CD14-positive monocyte (primary cell): ENCODE data around the gene ADH1C. TPM values are rescaled to one million over a fixed set of nuclear protein-coding genes. Genes with fewer than 3 reads are reported as not detected.

Experiments
- DNase-seq, 3 donors: peaks; one replicate each; pipeline ENCODE4 v3.0.0-alpha.2; 2011 to 2022
- H2AFZ ChIP-seq: 2 replicates; pipeline ENCODE4 v1.6.0; 2012; ENCODE audit warnings: mild to moderate bottlenecking, low read depth, low read length, inconsistent platforms; ENCODE audit not compliant: insufficient read depth, poor library complexity, severe bottlenecking
- H3K27ac ChIP-seq, 2 donors: 1 replicate in 1 of 2; 2 replicates in 1 of 2; pipeline ENCODE4 v1.5.1; 2012 to 2013; ENCODE audit warnings: low read length in 2 of 2, control low read depth in 1 of 2, inconsistent platforms in 1 of 2, low read depth in 1 of 2, mild to moderate bottlenecking in 1 of 2
- H3K27me3 ChIP-seq, 2 donors: one replicate each; pipeline versions ENCODE4 v1.6.0 to v1.6.1; 2011 to 2013; ENCODE audit warnings: low read length in 2 of 2; ENCODE audit not compliant: control insufficient read depth in 2 of 2, insufficient read depth in 2 of 2
- H3K36me3 ChIP-seq, 2 donors: replicated peaks in 1 of 2; 1 replicate in 1 of 2; 2 replicates in 1 of 2; pipeline versions ENCODE4 v1.5.1 to v1.6.1; 2012 to 2013; ENCODE audit warnings: low read length in 2 of 2, control low read depth in 1 of 2, inconsistent platforms in 1 of 2, mild to moderate bottlenecking in 1 of 2; ENCODE audit not compliant: insufficient read depth in 2 of 2, control insufficient read depth in 1 of 2
- H3K4me1 ChIP-seq, 2 donors: 1 replicate in 1 of 2; 2 replicates in 1 of 2; pipeline versions ENCODE4 v1.5.1 to v1.6.1; 2012 to 2013; ENCODE audit warnings: low read length in 2 of 2, control low read depth in 1 of 2, inconsistent platforms in 1 of 2, mild to moderate bottlenecking in 1 of 2, moderate library complexity in 1 of 2; ENCODE audit not compliant: insufficient read depth in 2 of 2, control insufficient read depth in 1 of 2
- H3K4me2 ChIP-seq: replicated peaks from 2 replicates; pipeline ENCODE3; 2012; ENCODE audit warnings: low read length, moderate library complexity, mild to moderate bottlenecking; ENCODE audit not compliant: poor library complexity, severe bottlenecking; ENCODE audit errors: extremely low read depth
- H3K4me3 ChIP-seq, 3 experiments: fragments of 200-600 bp in 1 of 3; sonication (generic) in 1 of 3; replicated peaks in 1 of 3; 1 replicate in 2 of 3; 2 replicates in 1 of 3; pipeline ENCODE4 v1.5.1; 2011 to 2013; ENCODE audit warnings: low read length in 3 of 3, mild to moderate bottlenecking in 3 of 3, control low read depth in 2 of 3, low read depth in 2 of 3, inconsistent platforms in 1 of 3, moderate library complexity in 1 of 3
- H3K79me2 ChIP-seq: 2 replicates; pipeline ENCODE4 v1.6.0; 2012; ENCODE audit warnings: mild to moderate bottlenecking, control low read depth, inconsistent platforms, low read length, moderate library complexity; ENCODE audit not compliant: insufficient read depth
- H3K9ac ChIP-seq: 2 replicates; pipeline ENCODE4 v1.6.0; 2017; ENCODE audit warnings: low read length, mild to moderate bottlenecking; ENCODE audit not compliant: insufficient read depth, poor library complexity, severe bottlenecking
- H3K9me3 ChIP-seq, 2 donors: replicated peaks in 1 of 2; 1 replicate in 1 of 2; 2 replicates in 1 of 2; pipeline versions ENCODE4 v1.5.1 to v1.6.1; 2012 to 2013; ENCODE audit warnings: low read length in 2 of 2, control low read depth in 1 of 2; ENCODE audit not compliant: control insufficient read depth in 1 of 2, insufficient read depth in 1 of 2
- H4K20me1 ChIP-seq: 2 replicates; pipeline ENCODE4 v1.6.0; 2012; ENCODE audit warnings: mild to moderate bottlenecking, low read length, control low read depth, moderate library complexity; ENCODE audit not compliant: insufficient read depth
- H3K27ac Mint-ChIP-seq, 7 donors: one replicate each; pipeline ENCODE4 v1.8.0; 2020; ENCODE audit warnings: mild to moderate bottlenecking in 7 of 7, mixed read lengths in 7 of 7, moderate library complexity in 6 of 7, inconsistent platforms in 2 of 7
- H3K27me3 Mint-ChIP-seq, 3 donors: one replicate each; pipeline ENCODE4 v1.8.0; 2021 to 2022; ENCODE audit warnings: low read depth in 3 of 3, mild to moderate bottlenecking in 3 of 3, mixed read lengths in 3 of 3, moderate library complexity in 3 of 3, inconsistent platforms in 1 of 3
- H3K36me3 Mint-ChIP-seq, 2 donors: one replicate each; pipeline ENCODE4 v1.8.0; 2020; ENCODE audit warnings: mixed read lengths in 2 of 2, inconsistent platforms in 1 of 2, mild to moderate bottlenecking in 1 of 2
- H3K4me1 Mint-ChIP-seq: one replicate; pipeline ENCODE4 v1.8.0; 2020; ENCODE audit warnings: mild to moderate bottlenecking, mixed read lengths
- H3K4me3 Mint-ChIP-seq, 2 donors: one replicate each; pipeline ENCODE4 v1.8.0; 2020; ENCODE audit warnings: mild to moderate bottlenecking in 2 of 2, mixed read lengths in 2 of 2, moderate library complexity in 1 of 2
- H3K9me3 Mint-ChIP-seq, 7 donors: one replicate each; pipeline ENCODE4 v1.8.0; 2020 to 2022; ENCODE audit warnings: mixed read lengths in 7 of 7, mild to moderate bottlenecking in 6 of 7, moderate library complexity in 6 of 7, inconsistent platforms in 2 of 7
- CTCF ChIP-seq: fragments of 200-600 bp; IDR thresholded peaks from one replicate; pipeline ENCODE4 v1.8.0; 2022; ENCODE audit warnings: antibody characterized with exemption, mild to moderate bottlenecking
- WGBS: methylation state at CpG from one replicate; pipeline ENCODE4 v1.1.5; 2013; ENCODE audit warnings: missing lambda C conversion rate; ENCODE audit not compliant: insufficient coverage; 5-methylcytosine and 5-hydroxymethylcytosine counted together
- intact Hi-C, 2 donors: fragments of 100-400 bp; cut with micrococcal nuclease; formaldehyde crosslinking; loops; one replicate each; pipeline versions ENCODE4 v1.15.0 to v1.15.1; 2023
- polyA plus RNA-seq, 3 donors: library from polyadenylated mRNA; depleted of rRNA in 1 of 3; unstranded in 2 of 3; stranded (reverse) in 1 of 3; fragments of 300-500 nt in 2 of 3; fragments of >200 nt in 1 of 3; fragmentation: Illumina TruSeq in 2 of 3; gene quantifications; 1 replicate in 2 of 3; 2 replicates in 1 of 3; pipeline ENCODE4 v1.2.3, GENCODE V29; 2012 to 2021

Gene ADH1C
- polyA plus RNA-seq, 3 donors, result not detected

- Histone ChIP-seq H3K4me1 (no peaks in the 10 kb centered on the region), H3K27me3 (no peaks in the 10 kb centered on the region), H3K36me3 (no peaks in the 10 kb centered on the region), H3K79me2 (no peaks in the 10 kb centered on the region), H3K27ac (no peak overlapping the region), H4K20me1 (no peaks in the 10 kb centered on the region), H3K9me3 (peaks cover 10 to 11% of the 10 kb centered on the region in 2 donors), H3K4me2 (no peak overlapping the region), H2AFZ (no peak overlapping the region), H3K4me3 (no peak overlapping the region), H3K9ac (no peak overlapping the region)
- Mint-ChIP-seq H3K4me3 (no peak overlapping the region), H3K36me3 (no peaks in the 10 kb centered on the region), H3K9me3 (peaks cover 0 to 15% (median 11%) of the 10 kb centered on the region in 7 donors), H3K27ac (no peak overlapping the region), H3K4me1 (no peaks in the 10 kb centered on the region), H3K27me3 (peaks cover 0 to 3% (median 0%) of the 10 kb centered on the region in 3 donors)
- no CpG with 5 or more reads among the region's 3 CpGs for WGBS
- no peak for TF ChIP-seq CTCF
- DNase-seq, result no peak
- intact Hi-C loops, result no loop called here
These were observed 21.9 kb downstream of the ADH1C start for GRCh38 chr4:99330648-99331047.

- no peak overlapping the region for H3K4me2 ChIP-seq
- H4K20me1 ChIP-seq, result no peaks in the 10 kb centered on the region
- no peak for TF ChIP-seq CTCF
- intact Hi-C loops, result no loop called here
- no peaks in the 10 kb centered on the region for H3K4me1 Mint-ChIP-seq
- H3K27ac ChIP-seq, result no peak overlapping the region
- no peaks in the 10 kb centered on the region for H3K27me3 ChIP-seq
- no peak overlapping the region for H3K27ac Mint-ChIP-seq
- H3K27me3 Mint-ChIP-seq, result peaks cover 0 to 3% (median 0%) of the 10 kb centered on the region in 3 donors
- H3K4me3 ChIP-seq, result no peak overlapping the region
- no peak for DNase-seq
- no peaks in the 10 kb centered on the region for H3K79me2 ChIP-seq
- peaks cover 10 to 11% of the 10 kb centered on the region in 2 donors for H3K9me3 ChIP-seq
- H3K4me3 Mint-ChIP-seq, result no peak overlapping the region
- H3K4me1 ChIP-seq, result no peaks in the 10 kb centered on the region
- H3K9ac ChIP-seq, result no peak overlapping the region
- H3K36me3 Mint-ChIP-seq, result no peaks in the 10 kb centered on the region
- 71% methylated on average over 1 of the region's 2 CpGs for WGBS
- no peak overlapping the region for H2AFZ ChIP-seq
- H3K36me3 ChIP-seq, result no peaks in the 10 kb centered on the region
- peaks cover 0 to 15% (median 11%) of the 10 kb centered on the region in 7 donors for H3K9me3 Mint-ChIP-seq
These were observed 22.7 kb downstream of the ADH1C start for GRCh38 chr4:99329876-99330275.
